Tongue (tissue), 2 donors: Measurements from ENCODE around the gene RBM33. TPM values are rescaled to one million over a fixed set of nuclear protein-coding genes. Genes with fewer than 3 reads are reported as not detected.

Experiments
- DNase-seq: peaks from one replicate; pipeline ENCODE4 v3.0.0-alpha.2; 2015
- total RNA-seq: library from RNA; depleted of rRNA; stranded (reverse); fragments of >200 nt; gene quantifications from one replicate; pipeline ENCODE4 v1.2.3, GENCODE V29; 2014

The RBM33 gene
- total RNA-seq, 1 donor from 2014 or later, result 50.0 TPM

GRCh38 chr7:155751409-155751808 lies 106.9 kb downstream of the RBM33 start:
- DNase-seq, result no peak

GRCh38 chr7:155752756-155753445 lies 108.4 kb downstream of the RBM33 start:
- DNase-seq, result no peak

- DNase-seq, result no peak
These were observed 109.0 kb downstream of the RBM33 start for GRCh38 chr7:155753446-155753965.

- no peak for DNase-seq
These were observed 109.7 kb downstream of the RBM33 start for GRCh38 chr7:155754165-155754564.

- no peak for DNase-seq
These were observed 110.6 kb downstream of the RBM33 start for GRCh38 chr7:155755026-155755425.

- no peak for DNase-seq
These were observed 111.9 kb downstream of the RBM33 start for GRCh38 chr7:155756322-155756721.

GRCh38 chr7:155758348-155758747 lies 113.9 kb downstream of the RBM33 start:
- no peak for DNase-seq

GRCh38 chr7:155759740-155760430 lies 115.4 kb downstream of the RBM33 start:
- DNase-seq, result no peak

- no peak for DNase-seq
These were observed 116.7 kb downstream of the RBM33 start for GRCh38 chr7:155761162-155761561.

- DNase-seq, result no peak
These were observed 117.6 kb downstream of the RBM33 start for GRCh38 chr7:155762036-155762435.

- peak; percentile 73 for DNase-seq
These were observed 118.2 kb downstream of the RBM33 start for GRCh38 chr7:155762655-155763054.

GRCh38 chr7:155763122-155763521 lies 118.7 kb downstream of the RBM33 start:
- DNase-seq, result no peak

GRCh38 chr7:155763691-155764437 lies 119.4 kb downstream of the RBM33 start:
- peak; percentile 56 for DNase-seq

- peak; percentile 65 for DNase-seq
These were observed 120.0 kb downstream of the RBM33 start for GRCh38 chr7:155764438-155764793.

- DNase-seq, result no peak
These were observed 121.0 kb downstream of the RBM33 start for GRCh38 chr7:155765458-155765857.

GRCh38 chr7:155766386-155766785 lies 121.9 kb downstream of the RBM33 start:
- no peak for DNase-seq

- DNase-seq, result no peak
These were observed 122.8 kb downstream of the RBM33 start for GRCh38 chr7:155766966-155767916.

- DNase-seq, result peak; percentile 50
These were observed 125.2 kb downstream of the RBM33 start for GRCh38 chr7:155769701-155770100.

- no peak for DNase-seq
These were observed 125.8 kb downstream of the RBM33 start for GRCh38 chr7:155770241-155770640.

- DNase-seq, result peak; percentile 22
These were observed 129.1 kb downstream of the RBM33 start for GRCh38 chr7:155773531-155773930.

GRCh38 chr7:155774947-155775346 lies 130.5 kb downstream of the RBM33 start:
- no peak for DNase-seq

- DNase-seq, result no peak
These were observed 131.2 kb downstream of the RBM33 start for GRCh38 chr7:155775691-155776090.
